HG03342 (cell line): Measurements from ENCODE around the gene COL8A1.

Experiments used
- ATAC-seq: cut with Tn5 transposase; IDR thresholded peaks from one replicate; pipeline ENCODE4 v1.9.1; 2021; ENCODE audit warnings: mild to moderate bottlenecking, moderate library complexity; ENCODE audit not compliant: unreplicated experiment

COL8A1 gene

GRCh38 chr3:99753268-99753975, 115.0 kb downstream of the COL8A1 start:
- ATAC-seq, result peak; percentile 84

GRCh38 chr3:99755831-99756230, 117.4 kb downstream of the COL8A1 start:
- ATAC-seq, result no peak

- no peak for ATAC-seq
Observed at GRCh38 chr3:99757966-99758365, 119.6 kb downstream of the COL8A1 start.

GRCh38 chr3:99758502-99759177, 120.2 kb downstream of the COL8A1 start:
- no peak for ATAC-seq

- no peak for ATAC-seq
Observed at GRCh38 chr3:99760031-99760430, 121.6 kb downstream of the COL8A1 start.

GRCh38 chr3:99760629-99761028, 122.2 kb downstream of the COL8A1 start:
- ATAC-seq, result no peak

GRCh38 chr3:99761415-99762165, 123.2 kb downstream of the COL8A1 start:
- no peak for ATAC-seq

GRCh38 chr3:99762901-99763300, 124.5 kb downstream of the COL8A1 start:
- no peak for ATAC-seq

GRCh38 chr3:99764377-99764776, 126.0 kb downstream of the COL8A1 start:
- ATAC-seq, result no peak

- no peak for ATAC-seq
Observed at GRCh38 chr3:99765042-99765942, 126.9 kb downstream of the COL8A1 start.

- ATAC-seq, result no peak
Observed at GRCh38 chr3:99767291-99767690, 128.9 kb downstream of the COL8A1 start.

GRCh38 chr3:99768126-99768525, 129.7 kb downstream of the COL8A1 start:
- no peak for ATAC-seq

- ATAC-seq, result no peak
Observed at GRCh38 chr3:99768808-99769501, 130.6 kb downstream of the COL8A1 start.

GRCh38 chr3:99772171-99772570, 133.8 kb downstream of the COL8A1 start:
- no peak for ATAC-seq

GRCh38 chr3:99772671-99773070, 134.3 kb downstream of the COL8A1 start:
- ATAC-seq, result no peak

- ATAC-seq, result peak; percentile 99
Observed at GRCh38 chr3:99774467-99774866, 136.1 kb downstream of the COL8A1 start.

GRCh38 chr3:99776516-99777209, 138.3 kb downstream of the COL8A1 start:
- no peak for ATAC-seq

GRCh38 chr3:99777210-99777549, 138.8 kb downstream of the COL8A1 start:
- ATAC-seq, result no peak

- ATAC-seq, result no peak
Observed at GRCh38 chr3:99777708-99778107, 139.3 kb downstream of the COL8A1 start.

- ATAC-seq, result no peak
Observed at GRCh38 chr3:99780749-99781148, 142.4 kb downstream of the COL8A1 start.
